ENCODE measurements around the gene KERA.
"Not testable (repeated sequence)": the region's sequence is repeated elsewhere in the genome, so short reads cannot be mapped to it uniquely, and the experiment has no call there.

Gene KERA

GRCh38 chr12:91094957-91095356 lies 37.1 kb upstream of the KERA start:
- Histone ChIP-seq H3K36me3 (ENCODE audit: control insufficient read depth, insufficient read depth, low read length) (no peaks in the 10 kb centered on the region), H3K27ac (ENCODE audit: low read depth, low read length) (no peak overlapping the region)

GRCh38 chr12:91094032-91094662 lies 36.3 kb upstream of the KERA start:
- Histone ChIP-seq H3K27me3 (ENCODE audit: control insufficient read depth, insufficient read depth, low read length) (no peaks in the 10 kb centered on the region), H3K9ac (ENCODE audit: low read length) (no peak overlapping the region), H3K4me3 (ENCODE audit: low read depth, low read length) (no peak overlapping the region), H3K4me1 (ENCODE audit: control insufficient read depth, insufficient read depth, low read length) (no peaks in the 10 kb centered on the region), H3K36me3 (ENCODE audit: control insufficient read depth, insufficient read depth, low read length) (no peaks in the 10 kb centered on the region), H3K9me3 (ENCODE audit: control insufficient read depth, insufficient read depth, low read depth, low read length) (peaks cover 17% of the 10 kb centered on the region), H3K27ac (ENCODE audit: low read depth, low read length) (no peak overlapping the region)

More at GRCh38 chr12:91094957-91095356, 37.1 kb upstream of the KERA start:
- H3K9me3 ChIP-seq (ENCODE audit: control insufficient read depth, insufficient read depth, low read depth, low read length): peaks cover 10% of the 10 kb centered on the region
- no peaks in the 10 kb centered on the region for H3K4me1 ChIP-seq (ENCODE audit: control insufficient read depth, insufficient read depth, low read length)
- no peak overlapping the region for H3K9ac ChIP-seq (ENCODE audit: low read length)
- no peak overlapping the region for H3K4me3 ChIP-seq (ENCODE audit: low read depth, low read length)
- H3K27me3 ChIP-seq (ENCODE audit: control insufficient read depth, insufficient read depth, low read length): no peaks in the 10 kb centered on the region

- H3K4me3 ChIP-seq (ENCODE audit: low read depth, low read length): no peak overlapping the region
- no peak overlapping the region for H3K9ac ChIP-seq (ENCODE audit: low read length)
- H3K4me1 ChIP-seq (ENCODE audit: control insufficient read depth, insufficient read depth, low read length): no peaks in the 10 kb centered on the region
- H3K27me3 ChIP-seq (ENCODE audit: control insufficient read depth, insufficient read depth, low read length): no peaks in the 10 kb centered on the region
- H3K9me3 ChIP-seq (ENCODE audit: control insufficient read depth, insufficient read depth, low read depth, low read length): peaks cover 23% of the 10 kb centered on the region
- no peaks in the 10 kb centered on the region for H3K36me3 ChIP-seq (ENCODE audit: control insufficient read depth, insufficient read depth, low read length)
- H3K27ac ChIP-seq (ENCODE audit: low read depth, low read length): no peak overlapping the region
Measured at GRCh38 chr12:91093341-91093740, 35.5 kb upstream of the KERA start.

- Histone ChIP-seq H3K27ac (ENCODE audit: low read depth, low read length) (no peak overlapping the region), H3K9me3 (ENCODE audit: control insufficient read depth, insufficient read depth, low read depth, low read length) (peaks cover 27% of the 10 kb centered on the region), H3K27me3 (ENCODE audit: control insufficient read depth, insufficient read depth, low read length) (no peaks in the 10 kb centered on the region), H3K4me3 (ENCODE audit: low read depth, low read length) (no peak overlapping the region), H3K9ac (ENCODE audit: low read length) (no peak overlapping the region), H3K36me3 (ENCODE audit: control insufficient read depth, insufficient read depth, low read length) (no peaks in the 10 kb centered on the region), H3K4me1 (ENCODE audit: control insufficient read depth, insufficient read depth, low read length) (no peaks in the 10 kb centered on the region)
Measured at GRCh38 chr12:91091916-91092715, 34.3 kb upstream of the KERA start.

GRCh38 chr12:91089953-91090352 lies 32.1 kb upstream of the KERA start:
- not testable (repeated sequence) for H3K4me3 ChIP-seq (ENCODE audit: low read depth, low read length); H3K27ac ChIP-seq (ENCODE audit: low read depth, low read length); H3K36me3 ChIP-seq (ENCODE audit: control insufficient read depth, insufficient read depth, low read length); H3K9ac ChIP-seq (ENCODE audit: low read length); H3K4me1 ChIP-seq (ENCODE audit: control insufficient read depth, insufficient read depth, low read length); H3K27me3 ChIP-seq (ENCODE audit: control insufficient read depth, insufficient read depth, low read length)
- peaks cover 27% of the 10 kb centered on the region for H3K9me3 ChIP-seq (ENCODE audit: control insufficient read depth, insufficient read depth, low read depth, low read length)

GRCh38 chr12:91080041-91080440 lies 22.2 kb upstream of the KERA start:
- Histone ChIP-seq H3K27ac (ENCODE audit: low read depth, low read length) (no peak overlapping the region; the same call in 1 of the 2 replicates), H3K4me1 (ENCODE audit: control insufficient read depth, insufficient read depth, low read length) (peaks cover 16% of the 10 kb centered on the region), H3K4me3 (ENCODE audit: low read depth, low read length) (no peak overlapping the region), H3K27me3 (ENCODE audit: control insufficient read depth, insufficient read depth, low read length) (no peaks in the 10 kb centered on the region), H3K36me3 (ENCODE audit: control insufficient read depth, insufficient read depth, low read length) (no peaks in the 10 kb centered on the region), H3K9me3 (ENCODE audit: control insufficient read depth, insufficient read depth, low read depth, low read length) (no peaks in the 10 kb centered on the region), H3K9ac (ENCODE audit: low read length) (no peak overlapping the region)

- peaks cover 16% of the 10 kb centered on the region for H3K4me1 ChIP-seq (ENCODE audit: control insufficient read depth, insufficient read depth, low read length)
- H3K27ac ChIP-seq (ENCODE audit: low read depth, low read length): 0 out of 2 replicates have a peak overlapping the region, but pooled peaks have one; percentile 3
- H3K9me3 ChIP-seq (ENCODE audit: control insufficient read depth, insufficient read depth, low read depth, low read length): no peaks in the 10 kb centered on the region
Measured at GRCh38 chr12:91078501-91078900, 20.7 kb upstream of the KERA start.

GRCh38 chr12:91077228-91077954 lies 19.6 kb upstream of the KERA start:
- Histone ChIP-seq H3K9ac (ENCODE audit: low read length) (no peak overlapping the region), H3K4me3 (ENCODE audit: low read depth, low read length) (no peak overlapping the region), H3K36me3 (ENCODE audit: control insufficient read depth, insufficient read depth, low read length) (no peaks in the 10 kb centered on the region), H3K27me3 (ENCODE audit: control insufficient read depth, insufficient read depth, low read length) (no peaks in the 10 kb centered on the region), H3K9me3 (ENCODE audit: control insufficient read depth, insufficient read depth, low read depth, low read length) (no peaks in the 10 kb centered on the region), H3K4me1 (ENCODE audit: control insufficient read depth, insufficient read depth, low read length) (peaks cover 16% of the 10 kb centered on the region), H3K27ac (ENCODE audit: low read depth, low read length) (no peak overlapping the region)

More at GRCh38 chr12:91078501-91078900, 20.7 kb upstream of the KERA start:
- Histone ChIP-seq H3K36me3 (ENCODE audit: control insufficient read depth, insufficient read depth, low read length) (no peaks in the 10 kb centered on the region), H3K9ac (ENCODE audit: low read length) (no peak overlapping the region), H3K4me3 (ENCODE audit: low read depth, low read length) (no peak overlapping the region), H3K27me3 (ENCODE audit: control insufficient read depth, insufficient read depth, low read length) (no peaks in the 10 kb centered on the region)

- no peaks in the 10 kb centered on the region for H3K9me3 ChIP-seq (ENCODE audit: control insufficient read depth, insufficient read depth, low read depth, low read length)
- no peak overlapping the region for H3K9ac ChIP-seq (ENCODE audit: low read length)
- no peaks in the 10 kb centered on the region for H3K27me3 ChIP-seq (ENCODE audit: control insufficient read depth, insufficient read depth, low read length)
- no peak overlapping the region for H3K27ac ChIP-seq (ENCODE audit: low read depth, low read length)
- no peaks in the 10 kb centered on the region for H3K36me3 ChIP-seq (ENCODE audit: control insufficient read depth, insufficient read depth, low read length)
- peaks cover 9% of the 10 kb centered on the region for H3K4me1 ChIP-seq (ENCODE audit: control insufficient read depth, insufficient read depth, low read length)
- H3K4me3 ChIP-seq (ENCODE audit: low read depth, low read length): no peak overlapping the region
Measured at GRCh38 chr12:91074851-91075250, 17.0 kb upstream of the KERA start.

GRCh38 chr12:91074154-91074709 lies 16.4 kb upstream of the KERA start:
- no peak overlapping the region for H3K27ac ChIP-seq (ENCODE audit: low read depth, low read length)
- peaks cover 9% of the 10 kb centered on the region for H3K4me1 ChIP-seq (ENCODE audit: control insufficient read depth, insufficient read depth, low read length)
- H3K27me3 ChIP-seq (ENCODE audit: control insufficient read depth, insufficient read depth, low read length): no peaks in the 10 kb centered on the region
- no peaks in the 10 kb centered on the region for H3K9me3 ChIP-seq (ENCODE audit: control insufficient read depth, insufficient read depth, low read depth, low read length)
- H3K4me3 ChIP-seq (ENCODE audit: low read depth, low read length): no peak overlapping the region
- H3K9ac ChIP-seq (ENCODE audit: low read length): no peak overlapping the region
- H3K36me3 ChIP-seq (ENCODE audit: control insufficient read depth, insufficient read depth, low read length): no peaks in the 10 kb centered on the region
